HUES6 (cell line): ENCODE measurements around the gene AOPEP.

ENCODE experiments used
- H3K27ac ChIP-seq: 2 replicates; pipeline ENCODE4 v1.7.0; 2013; ENCODE audit warnings: low read depth, mild to moderate bottlenecking, low read length, inconsistent platforms
- H3K27me3 ChIP-seq: 2 replicates; pipeline ENCODE4 v1.6.1; 2013; ENCODE audit warnings: low read length; ENCODE audit not compliant: control insufficient read depth, insufficient read depth
- H3K36me3 ChIP-seq: 2 replicates; pipeline ENCODE4 v1.6.1; 2013; ENCODE audit warnings: low read length; ENCODE audit not compliant: control insufficient read depth, insufficient read depth
- H3K4me1 ChIP-seq: 2 replicates; pipeline ENCODE4 v1.6.1; 2013; ENCODE audit warnings: low read length; ENCODE audit not compliant: control insufficient read depth, insufficient read depth
- H3K4me3 ChIP-seq: 2 replicates; pipeline ENCODE4 v1.5.1; 2013; ENCODE audit warnings: low read depth, low read length
- H3K9ac ChIP-seq: one replicate; pipeline ENCODE4 v1.6.1; 2013; ENCODE audit warnings: mild to moderate bottlenecking, low read length
- H3K9me3 ChIP-seq: 2 replicates; pipeline ENCODE4 v1.6.1; 2013; ENCODE audit warnings: low read depth, low read length; ENCODE audit not compliant: control insufficient read depth, insufficient read depth

The AOPEP gene

GRCh38 chr9:94983552-94983951 lies 257.1 kb downstream of the AOPEP start:
- H3K36me3 ChIP-seq = 0 out of 2 replicates have a peak, but pooled peaks cover 2% of the 10 kb centered on the region
- no peak overlapping the region for H3K9ac ChIP-seq
- peaks cover 10% of the 10 kb centered on the region; the same call in 1 of the 2 replicates for H3K27me3 ChIP-seq
- no peak overlapping the region for H3K4me3 ChIP-seq
- H3K4me1 ChIP-seq = peaks cover 18% of the 10 kb centered on the region
- H3K9me3 ChIP-seq = no peaks in the 10 kb centered on the region
- no peak overlapping the region for H3K27ac ChIP-seq

- no peaks in the 10 kb centered on the region for H3K9me3 ChIP-seq
- no peaks in the 10 kb centered on the region for H3K27me3 ChIP-seq
- no peaks in the 10 kb centered on the region for H3K36me3 ChIP-seq
- H3K9ac ChIP-seq = no peak overlapping the region
- no peak overlapping the region for H3K27ac ChIP-seq
- no peak overlapping the region for H3K4me3 ChIP-seq
- peaks cover 15% of the 10 kb centered on the region for H3K4me1 ChIP-seq
These were observed 258.5 kb downstream of the AOPEP start for GRCh38 chr9:94984891-94985476.

- H3K4me1 ChIP-seq = peaks cover 8% of the 10 kb centered on the region
- no peaks in the 10 kb centered on the region for H3K36me3 ChIP-seq
These were observed 259.1 kb downstream of the AOPEP start for GRCh38 chr9:94985649-94986048.

GRCh38 chr9:94987731-94988130 lies 261.2 kb downstream of the AOPEP start:
- Histone ChIP-seq H3K4me1 (no peaks in the 10 kb centered on the region), H3K27me3 (no peaks in the 10 kb centered on the region), H3K36me3 (no peaks in the 10 kb centered on the region), H3K27ac (no peak overlapping the region), H3K4me3 (no peak overlapping the region), H3K9me3 (no peaks in the 10 kb centered on the region), H3K9ac (no peak overlapping the region)

More at GRCh38 chr9:94985649-94986048, 259.1 kb downstream of the AOPEP start:
- Histone ChIP-seq H3K27ac (no peak overlapping the region), H3K27me3 (no peaks in the 10 kb centered on the region), H3K9ac (no peak overlapping the region), H3K4me3 (no peak overlapping the region), H3K9me3 (no peaks in the 10 kb centered on the region)

- Histone ChIP-seq H3K27ac (no peak overlapping the region), H3K36me3 (no peaks in the 10 kb centered on the region), H3K9me3 (no peaks in the 10 kb centered on the region), H3K4me1 (peaks cover 4% of the 10 kb centered on the region; the same call in 1 of the 2 replicates), H3K9ac (no peak overlapping the region), H3K4me3 (no peak overlapping the region), H3K27me3 (no peaks in the 10 kb centered on the region)
These were observed 264.5 kb downstream of the AOPEP start for GRCh38 chr9:94990897-94991561.

GRCh38 chr9:94991961-94992907 lies 265.7 kb downstream of the AOPEP start:
- peaks cover 5% of the 10 kb centered on the region; the same call in 1 of the 2 replicates for H3K4me1 ChIP-seq
- H3K36me3 ChIP-seq = no peaks in the 10 kb centered on the region
- H3K4me3 ChIP-seq = no peak overlapping the region
- no peaks in the 10 kb centered on the region for H3K27me3 ChIP-seq
- no peak overlapping the region for H3K27ac ChIP-seq
- no peaks in the 10 kb centered on the region for H3K9me3 ChIP-seq
- no peak overlapping the region for H3K9ac ChIP-seq

GRCh38 chr9:94993160-94993820 lies 266.8 kb downstream of the AOPEP start:
- no peaks in the 10 kb centered on the region for H3K36me3 ChIP-seq

GRCh38 chr9:94993821-94994165 lies 267.3 kb downstream of the AOPEP start:
- H3K27ac ChIP-seq = no peak overlapping the region
- H3K36me3 ChIP-seq = no peaks in the 10 kb centered on the region
- H3K4me1 ChIP-seq = peaks cover 5% of the 10 kb centered on the region; the same call in 1 of the 2 replicates
- H3K9me3 ChIP-seq = no peaks in the 10 kb centered on the region
- H3K27me3 ChIP-seq = no peaks in the 10 kb centered on the region
- no peak overlapping the region for H3K4me3 ChIP-seq
- no peak overlapping the region for H3K9ac ChIP-seq

More at GRCh38 chr9:94993160-94993820, 266.8 kb downstream of the AOPEP start:
- no peaks in the 10 kb centered on the region for H3K27me3 ChIP-seq
- H3K4me3 ChIP-seq = no peak overlapping the region
- H3K9me3 ChIP-seq = no peaks in the 10 kb centered on the region
- H3K4me1 ChIP-seq = peaks cover 5% of the 10 kb centered on the region; the same call in 1 of the 2 replicates
- H3K9ac ChIP-seq = no peak overlapping the region
- H3K27ac ChIP-seq = no peak overlapping the region

- no peak overlapping the region for H3K27ac ChIP-seq
- H3K4me1 ChIP-seq = peaks cover 5% of the 10 kb centered on the region; the same call in 1 of the 2 replicates
- H3K36me3 ChIP-seq = no peaks in the 10 kb centered on the region
- no peak overlapping the region for H3K9ac ChIP-seq
- no peaks in the 10 kb centered on the region for H3K9me3 ChIP-seq
- H3K27me3 ChIP-seq = no peaks in the 10 kb centered on the region
- no peak overlapping the region for H3K4me3 ChIP-seq
These were observed 268.7 kb downstream of the AOPEP start for GRCh38 chr9:94995048-94995693.

GRCh38 chr9:94996641-94997040 lies 270.1 kb downstream of the AOPEP start:
- H3K27ac ChIP-seq = no peak overlapping the region
- H3K4me1 ChIP-seq = peaks cover 5% of the 10 kb centered on the region; the same call in 1 of the 2 replicates
- no peak overlapping the region for H3K4me3 ChIP-seq
- H3K9me3 ChIP-seq = no peaks in the 10 kb centered on the region
- no peaks in the 10 kb centered on the region for H3K36me3 ChIP-seq
- H3K9ac ChIP-seq = no peak overlapping the region
- H3K27me3 ChIP-seq = no peaks in the 10 kb centered on the region
